Measurements from ENCODE around the gene ACR. TPM values are rescaled to one million over a fixed set of nuclear protein-coding genes. Genes with fewer than 3 reads are reported as not detected.

ACR gene
- total and polyA plus RNA-seq, 10 of the 15 experiments (the other 5 are each of a cell fraction or from before 2014, with no cell fraction given): not detected

- H3K9ac ChIP-seq (ENCODE audit: control insufficient read depth, insufficient read depth, low read length): no peak overlapping the region
- ChIA-PET SMC1A (ENCODE audit: uncharacterized antibody, unreplicated experiment) (no interaction called here), RAD21 (ENCODE audit: unreplicated experiment) (interaction anchor here (1.3 kb wide), 1 partner anchor 12 kb away, joined by 3 read pairs; no protein-coding TSS in a partner anchor), CTCF (no interaction called here), POLR2A (no interaction called here)
- FAIRE-seq (no peak), DNase-seq (ENCODE audit: low read depth, low spot score) (no peak), ATAC-seq (no peak)
- intact Hi-C loops (cut with micrococcal nuclease; ENCODE audit: unreplicated experiment): no loop called here
- H3K27ac ChIP-seq (ENCODE audit: control insufficient read depth, insufficient read depth): no peak overlapping the region
- H3K4me2 ChIP-seq (ENCODE audit: control insufficient read depth, insufficient read depth): no peak overlapping the region
- H3K27me3 ChIP-seq (replicated peaks in 1 of 2; ENCODE audit: control insufficient read depth in 2 of 2, insufficient read depth in 2 of 2, low read length in 1 of 2): no peaks in the 10 kb centered on the region; a peak in 1 of 4 replicates
- WGBS (ENCODE audit: insufficient coverage, insufficient replicate concordance, low lambda C conversion rate, missing lambda C conversion rate): 52% methylated on average over 14 of the region's 14 CpGs
- H3K4me1 ChIP-seq (ENCODE audit: control insufficient read depth, insufficient read depth, low read length): no peaks in the 10 kb centered on the region
- in situ Hi-C loops (cut with MboI): no loop called here
- H3K36me3 ChIP-seq (ENCODE audit: control insufficient read depth in 2 of 2, insufficient read depth in 2 of 2, low read length in 1 of 2): no peaks in the 10 kb centered on the region
- BruUV-seq (replicated peaks): no TSS peak
- no peaks in the 10 kb centered on the region; the same call in 1 of the 2 replicates for H4K20me1 ChIP-seq (ENCODE audit: control insufficient read depth, insufficient read depth)
- no peak overlapping the region for H3K4me3 ChIP-seq
- no peak overlapping the region for H2AFZ ChIP-seq (ENCODE audit: control insufficient read depth, low read depth, low read length)
- no peaks in the 10 kb centered on the region; the same call in 2 of the 3 replicates for H3K9me3 ChIP-seq (replicated peaks; ENCODE audit: control insufficient read depth, insufficient read depth, low read length)
- no peaks in the 10 kb centered on the region for H3K79me2 ChIP-seq (ENCODE audit: control insufficient read depth, insufficient read depth, low read length)
- TF ChIP-seq POLR2AphosphoS2 (IDR thresholded peaks at IDR 0.05; ENCODE audit: low read depth, low read length) (no peak), IKZF2 (IDR thresholded peaks at IDR 0.05) (no peak), JUNB (IDR thresholded peaks at IDR 0.05) (no peak), BMI1 (IDR thresholded peaks at IDR 0.05; ENCODE audit: borderline replicate concordance) (no peak), HDAC6 (IDR thresholded peaks at IDR 0.05; ENCODE audit: unreplicated experiment) (no peak), HDAC2 (IDR thresholded peaks at IDR 0.05) (no peak), ZNF217 (IDR thresholded peaks at IDR 0.05) (no peak), REST (IDR thresholded peaks at IDR 0.05; ENCODE audit: low read depth, low read length) (no peak), RBBP5 (conservative IDR thresholded peaks at IDR 0.05) (no peak), WRNIP1 (IDR thresholded peaks at IDR 0.05; ENCODE audit: borderline replicate concordance, low read depth, low read length) (no peak), NR2C2 (IDR thresholded peaks at IDR 0.05; ENCODE audit: borderline replicate concordance, control insufficient read depth, insufficient read length, low read depth) (no peak), SUZ12 (IDR thresholded peaks at IDR 0.05; ENCODE audit: unreplicated experiment) (no peak), MXI1 (IDR thresholded peaks at IDR 0.05; ENCODE audit: low read depth, low read length) (no peak), SP1 (IDR thresholded peaks at IDR 0.05; ENCODE audit: low read depth, low read length) (no peak), TARDBP (IDR thresholded peaks at IDR 0.05; ENCODE audit: borderline replicate concordance) (no peak), ZBTB11 (CRISPR knock-in tag; IDR thresholded peaks at IDR 0.05) (no peak), TCF7 (IDR thresholded peaks at IDR 0.05; ENCODE audit: borderline replicate concordance) (no peak)
- TF ChIP-seq, protein P1, sequence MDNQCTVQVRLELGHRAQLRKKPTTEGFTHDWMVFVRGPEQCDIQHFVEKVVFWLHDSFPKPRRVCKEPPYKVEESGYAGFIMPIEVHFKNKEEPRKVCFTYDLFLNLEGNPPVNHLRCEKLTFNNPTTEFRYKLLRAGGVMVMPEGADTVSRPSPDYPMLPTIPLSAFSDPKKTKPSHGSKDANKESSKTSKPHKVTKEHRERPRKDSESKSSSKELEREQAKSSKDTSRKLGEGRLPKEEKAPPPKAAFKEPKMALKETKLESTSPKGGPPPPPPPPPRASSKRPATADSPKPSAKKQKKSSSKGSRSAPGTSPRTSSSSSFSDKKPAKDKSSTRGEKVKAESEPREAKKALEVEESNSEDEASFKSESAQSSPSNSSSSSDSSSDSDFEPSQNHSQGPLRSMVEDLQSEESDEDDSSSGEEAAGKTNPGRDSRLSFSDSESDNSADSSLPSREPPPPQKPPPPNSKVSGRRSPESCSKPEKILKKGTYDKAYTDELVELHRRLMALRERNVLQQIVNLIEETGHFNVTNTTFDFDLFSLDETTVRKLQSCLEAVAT (IDR thresholded peaks at IDR 0.05): no peak
These were observed 11.2 kb upstream of the ACR start for GRCh38 chr22:50726643-50727340.
